Parietal lobe (tissue), 2 donors: ENCODE data around the gene CHM. TPM values are rescaled to one million over a fixed set of nuclear protein-coding genes. Genes with fewer than 3 reads are reported as not detected.
A peak's percentile ranks its signal among the peaks of the same experiment; 100 is the strongest.

Experiments
- small RNA-seq: library from RNA; depleted of rRNA; stranded (forward); fragments of <200 nt; gene quantifications from one replicate; pipeline ENCODE3, GENCODE V24; 2014; ENCODE audit warnings: low replicate concordance
- total RNA-seq: library from RNA; depleted of rRNA; stranded (reverse); fragments of >200 nt; gene quantifications from one replicate; pipeline ENCODE4 v1.2.3, GENCODE V29; 2014

Gene CHM, protein sequence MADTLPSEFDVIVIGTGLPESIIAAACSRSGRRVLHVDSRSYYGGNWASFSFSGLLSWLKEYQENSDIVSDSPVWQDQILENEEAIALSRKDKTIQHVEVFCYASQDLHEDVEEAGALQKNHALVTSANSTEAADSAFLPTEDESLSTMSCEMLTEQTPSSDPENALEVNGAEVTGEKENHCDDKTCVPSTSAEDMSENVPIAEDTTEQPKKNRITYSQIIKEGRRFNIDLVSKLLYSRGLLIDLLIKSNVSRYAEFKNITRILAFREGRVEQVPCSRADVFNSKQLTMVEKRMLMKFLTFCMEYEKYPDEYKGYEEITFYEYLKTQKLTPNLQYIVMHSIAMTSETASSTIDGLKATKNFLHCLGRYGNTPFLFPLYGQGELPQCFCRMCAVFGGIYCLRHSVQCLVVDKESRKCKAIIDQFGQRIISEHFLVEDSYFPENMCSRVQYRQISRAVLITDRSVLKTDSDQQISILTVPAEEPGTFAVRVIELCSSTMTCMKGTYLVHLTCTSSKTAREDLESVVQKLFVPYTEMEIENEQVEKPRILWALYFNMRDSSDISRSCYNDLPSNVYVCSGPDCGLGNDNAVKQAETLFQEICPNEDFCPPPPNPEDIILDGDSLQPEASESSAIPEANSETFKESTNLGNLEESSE
- total RNA-seq = 52.9 TPM

DNA sequence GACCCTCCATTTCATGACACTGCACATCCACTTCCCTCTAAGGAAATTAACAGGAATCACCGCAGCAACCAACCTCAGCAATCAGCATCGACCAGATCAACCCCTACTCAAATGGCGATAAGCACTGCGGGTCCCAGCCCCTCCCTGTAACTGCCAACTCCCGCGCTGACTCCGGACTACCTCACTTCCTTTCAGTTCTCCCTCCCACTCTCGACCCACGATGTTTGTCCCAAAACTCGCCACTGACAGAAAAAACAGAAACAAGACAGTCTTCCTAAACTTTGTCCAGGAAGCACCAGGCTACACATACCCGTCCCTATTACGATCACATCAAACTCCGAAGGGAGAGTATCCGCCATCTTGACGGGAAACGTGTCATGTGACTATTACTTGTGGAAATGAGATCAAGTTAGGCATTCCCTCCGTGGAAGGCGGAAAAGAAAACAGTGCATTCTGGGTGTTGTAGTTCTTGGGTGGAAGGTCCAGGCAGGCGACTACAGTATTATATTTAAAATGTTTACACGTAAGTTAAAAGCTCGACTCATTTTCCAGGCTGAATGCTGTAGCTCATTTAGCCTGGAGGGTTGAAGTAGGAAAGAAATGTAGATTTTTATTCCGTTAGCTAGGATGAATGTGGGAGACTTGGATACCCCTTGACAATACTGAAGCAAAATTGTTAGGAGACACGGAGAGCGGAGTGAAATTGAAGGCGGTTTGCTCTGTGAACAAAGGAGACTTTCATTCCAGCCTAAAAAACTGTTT is at the start of gene CHM:
Gene CHM (minus strand): TSS at position 385 of the 762 bp plus-strand sequence. CDS start 26 bp downstream, at position 359.

Small RNA genes lying within 50 kb of the gene (small RNA-seq; reads per million reads assigned to genes)
- not detected for gene AL022401.1
- gene MIR361 = 91.6 reads per million, percentile 95 among the genes with 10 or more reads in this experiment
- gene NDUFA5P7 = not detected
- not detected for gene RF00019

Other genes starting within 250 kb of the CHM start
- gene DACH2, start 100.9 kb upstream of the CHM start, total RNA-seq = 11.3 TPM